MM.1S (cell line): ENCODE data around the gene SYT1.
A peak's percentile ranks its signal among the peaks of the same experiment; 100 is the strongest.

Source experiments
- DNase-seq: peaks from one replicate; pipeline ENCODE4 v3.0.0-alpha.2; 2015
- H2AFZ ChIP-seq: fragments of 300-600 bp; sonication (generic); 2 replicates; pipeline ENCODE4 v1.6.0; 2016; ENCODE audit warnings: antibody characterized with exemption, low read length
- H3F3A ChIP-seq: fragments of 300-600 bp; sonication (generic); 2 replicates; pipeline ENCODE4 v1.6.1; 2016; ENCODE audit warnings: mild to moderate bottlenecking, antibody characterized with exemption, low read length, moderate library complexity, mixed read lengths; ENCODE audit not compliant: insufficient read depth
- H3K27ac ChIP-seq: fragments of 300-600 bp; sonication (generic); 2 replicates; pipeline ENCODE4 v1.5.1; 2016; ENCODE audit warnings: mild to moderate bottlenecking, low read length
- H3K27me3 ChIP-seq: fragments of 300-600 bp; sonication (generic); replicated peaks from 2 replicates; pipeline ENCODE4 v1.6.0; 2016; ENCODE audit warnings: low read length; ENCODE audit not compliant: insufficient read depth
- H3K36me3 ChIP-seq: fragments of 300-600 bp; sonication (generic); replicated peaks from 2 replicates; pipeline ENCODE4 v1.6.1; 2016; ENCODE audit warnings: mild to moderate bottlenecking, low read length, mixed read lengths; ENCODE audit not compliant: insufficient read depth
- H3K4me1 ChIP-seq: fragments of 300-600 bp; sonication (generic); 2 replicates; pipeline ENCODE4 v1.6.1; 2016; ENCODE audit warnings: low read length, mixed read lengths
- H3K4me2 ChIP-seq: fragments of 300-600 bp; sonication (generic); 2 replicates; pipeline ENCODE4 v1.6.0; 2016; ENCODE audit warnings: low read depth, low read length
- H3K4me3 ChIP-seq: fragments of 300-600 bp; sonication (generic); 2 replicates; pipeline ENCODE4 v1.5.1; 2016; ENCODE audit warnings: low read length, mixed read lengths
- H3K79me2 ChIP-seq: fragments of 300-600 bp; sonication (generic); 2 replicates; pipeline ENCODE4 v1.6.1; 2016; ENCODE audit warnings: mixed run types, low read length, mixed read lengths
- H3K9ac ChIP-seq: fragments of 300-600 bp; sonication (generic); 2 replicates; pipeline ENCODE4 v1.6.1; 2016; ENCODE audit warnings: low read length, mixed read lengths
- H3K9me2 ChIP-seq: fragments of 300-600 bp; sonication (generic); replicated peaks from 2 replicates; pipeline ENCODE4 v1.6.1; 2016; ENCODE audit warnings: mild to moderate bottlenecking, low read length, mixed read lengths; ENCODE audit not compliant: insufficient read depth
- H3K9me3 ChIP-seq: fragments of 300-600 bp; sonication (generic); replicated peaks from 2 replicates; pipeline ENCODE4 v1.6.1; 2016; ENCODE audit warnings: mild to moderate bottlenecking, low read length, mixed read lengths; ENCODE audit not compliant: insufficient read depth
- H4K20me1 ChIP-seq: fragments of 300-600 bp; sonication (generic); 2 replicates; pipeline ENCODE4 v1.6.1; 2016; ENCODE audit warnings: mild to moderate bottlenecking, low read length, moderate library complexity, mixed read lengths; ENCODE audit not compliant: insufficient read depth
- CTCF ChIP-seq: fragments of 300-600 bp; sonication (generic); IDR thresholded peaks from 2 replicates; pipeline ENCODE4 v1.5.1; 2016; ENCODE audit warnings: antibody characterized with exemption, low read length, mixed read lengths
- EZH2 ChIP-seq: fragments of 300-600 bp; sonication (generic); optimal IDR thresholded peaks from 2 replicates; pipeline ENCODE3; 2017; ENCODE audit warnings: low read depth, mild to moderate bottlenecking, antibody characterized with exemption, low read length, mixed read lengths
- EZH2phosphoT487 ChIP-seq: fragments of 300-600 bp; sonication (generic); IDR thresholded peaks from 2 replicates; pipeline ENCODE4 v1.6.1; 2018; ENCODE audit warnings: antibody characterized with exemption, low read length

SYT1 gene

GRCh38 chr12:79008591-79008990 lies 144.0 kb downstream of the SYT1 start:
- no peaks in the 10 kb centered on the region for H3K9me3 ChIP-seq
- H3K36me3 ChIP-seq: no peaks in the 10 kb centered on the region
- no peak overlapping the region for H3K9ac ChIP-seq
- H3K4me2 ChIP-seq: no peak overlapping the region
- no peaks in the 10 kb centered on the region for H4K20me1 ChIP-seq
- no peak for DNase-seq
- H3K79me2 ChIP-seq: no peaks in the 10 kb centered on the region
- peaks cover 27% of the 10 kb centered on the region for H3K4me1 ChIP-seq
- TF ChIP-seq CTCF (no peak), EZH2 (no peak), EZH2phosphoT487 (no peak)
- H3K27me3 ChIP-seq: no peaks in the 10 kb centered on the region
- H3F3A ChIP-seq: 0 out of 2 replicates have a peak, but pooled peaks cover 4% of the 10 kb centered on the region
- H3K4me3 ChIP-seq: no peak overlapping the region
- H3K27ac ChIP-seq: no peak overlapping the region
- no peaks in the 10 kb centered on the region for H3K9me2 ChIP-seq
- no peak overlapping the region for H2AFZ ChIP-seq

DNA sequence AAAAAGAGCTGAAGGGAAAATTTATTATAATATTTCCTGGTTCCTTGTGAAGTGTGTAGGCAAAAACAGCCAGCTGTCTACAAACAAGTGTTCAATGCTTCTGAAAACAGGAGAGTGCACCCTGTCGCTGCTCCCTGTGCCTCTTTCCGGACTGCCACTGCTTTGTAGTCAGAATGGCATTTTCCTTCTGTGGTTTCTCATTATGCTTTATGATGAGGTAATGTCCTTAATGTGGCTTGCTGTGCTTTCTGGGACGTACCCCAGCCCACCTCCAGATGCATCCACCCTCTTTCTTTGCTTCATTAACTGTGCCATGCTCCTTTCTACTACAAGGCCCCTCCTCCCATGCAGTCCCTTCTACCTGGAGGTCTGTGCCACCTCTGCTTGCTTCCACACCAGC lies 148.1 kb downstream of the SYT1 start:
- Histone ChIP-seq H3K27ac (no peak overlapping the region), H3K9ac (no peak overlapping the region), H3K9me2 (no peaks in the 10 kb centered on the region), H3K4me3 (no peak overlapping the region), H3K79me2 (no peaks in the 10 kb centered on the region), H3K4me2 (no peak overlapping the region), H4K20me1 (no peaks in the 10 kb centered on the region), H2AFZ (no peak overlapping the region), H3F3A (no peaks in the 10 kb centered on the region), H3K27me3 (no peaks in the 10 kb centered on the region), H3K9me3 (no peaks in the 10 kb centered on the region), H3K4me1 (peaks cover 13% of the 10 kb centered on the region), H3K36me3 (no peaks in the 10 kb centered on the region)
- TF ChIP-seq CTCF (no peak), EZH2 (no peak), EZH2phosphoT487 (no peak)
- no peak for DNase-seq

DNA sequence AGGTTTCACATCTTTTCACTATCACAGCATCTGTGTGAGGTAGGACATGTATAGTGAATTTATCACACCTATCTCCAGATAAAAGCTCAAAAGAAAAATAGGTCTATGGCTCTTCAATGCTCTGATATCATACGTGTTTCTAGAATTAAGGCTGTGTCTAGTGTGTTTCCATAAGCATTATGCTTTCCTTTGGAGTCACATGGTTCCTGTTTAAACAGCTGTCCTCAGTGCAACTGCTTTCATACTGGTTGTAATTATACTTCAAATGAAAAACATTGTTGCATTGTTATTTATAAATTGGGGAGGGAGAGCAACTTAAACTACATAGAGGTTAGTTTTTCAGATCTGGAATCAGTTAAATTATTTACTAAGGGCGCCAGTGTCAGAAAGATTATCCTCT lies 151.6 kb downstream of the SYT1 start:
- Histone ChIP-seq H3K4me2 (peak overlapping the region; percentile 10; the same call in 1 of the 2 replicates), H3K9me3 (no peaks in the 10 kb centered on the region), H3K36me3 (no peaks in the 10 kb centered on the region), H3K4me3 (no peak overlapping the region), H3K27ac (peak overlapping the region; percentile 22; the same call in 1 of the 2 replicates), H3K79me2 (no peaks in the 10 kb centered on the region), H3K4me1 (peaks cover 28% of the 10 kb centered on the region), H3K9me2 (no peaks in the 10 kb centered on the region), H4K20me1 (no peaks in the 10 kb centered on the region), H3F3A (peaks cover 8% of the 10 kb centered on the region), H2AFZ (no peak overlapping the region), H3K9ac (no peak overlapping the region), H3K27me3 (no peaks in the 10 kb centered on the region)
- TF ChIP-seq CTCF (no peak), EZH2phosphoT487 (no peak), EZH2 (no peak)
- peak; percentile 49 for DNase-seq
